ENCODE measurements around the gene EXOC2.
"Not testable (repeated sequence)": the region's sequence is repeated elsewhere in the genome, so short reads cannot be mapped to it uniquely, and the experiment has no call there.

- TF ChIP-seq, protein P1, sequence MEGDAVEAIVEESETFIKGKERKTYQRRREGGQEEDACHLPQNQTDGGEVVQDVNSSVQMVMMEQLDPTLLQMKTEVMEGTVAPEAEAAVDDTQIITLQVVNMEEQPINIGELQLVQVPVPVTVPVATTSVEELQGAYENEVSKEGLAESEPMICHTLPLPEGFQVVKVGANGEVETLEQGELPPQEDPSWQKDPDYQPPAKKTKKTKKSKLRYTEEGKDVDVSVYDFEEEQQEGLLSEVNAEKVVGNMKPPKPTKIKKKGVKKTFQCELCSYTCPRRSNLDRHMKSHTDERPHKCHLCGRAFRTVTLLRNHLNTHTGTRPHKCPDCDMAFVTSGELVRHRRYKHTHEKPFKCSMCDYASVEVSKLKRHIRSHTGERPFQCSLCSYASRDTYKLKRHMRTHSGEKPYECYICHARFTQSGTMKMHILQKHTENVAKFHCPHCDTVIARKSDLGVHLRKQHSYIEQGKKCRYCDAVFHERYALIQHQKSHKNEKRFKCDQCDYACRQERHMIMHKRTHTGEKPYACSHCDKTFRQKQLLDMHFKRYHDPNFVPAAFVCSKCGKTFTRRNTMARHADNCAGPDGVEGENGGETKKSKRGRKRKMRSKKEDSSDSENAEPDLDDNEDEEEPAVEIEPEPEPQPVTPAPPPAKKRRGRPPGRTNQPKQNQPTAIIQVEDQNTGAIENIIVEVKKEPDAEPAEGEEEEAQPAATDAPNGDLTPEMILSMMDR (IDR thresholded peaks at IDR 0.05), result not testable (repeated sequence)
- not testable (repeated sequence) for TF ChIP-seq REST (IDR thresholded peaks at IDR 0.05; ENCODE audit: insufficient read depth in 1 of 2, low read depth in 2 of 2, low read length in 1 of 2); POLR2AphosphoS5 (IDR thresholded peaks at IDR 0.05; ENCODE audit: low read depth, low read length); SIN3A (IDR thresholded peaks at IDR 0.05; ENCODE audit: borderline replicate concordance, insufficient read depth, low read depth, low read length)
These were observed 87.0 kb downstream of the EXOC2 start for GRCh38 chr6:605895-606294.

Measured in Panc1 (cell line).